ENCODE data around the gene C17orf67.

Gene C17orf67

GRCh38 chr17:56833809-56834379 lies at the start of gene C17orf67, which contains the start of gene DGKE:
TSS of gene C17orf67 (minus strand) at chr17:56833920. CDS start at chr17:56815810, 18,110 bp downstream.
TSS of gene DGKE (plus strand) at chr17:56834151. CDS start at chr17:56834796, 645 bp downstream.
- DNase-seq, result no peak

- DNase-seq, result no peak
Observed at GRCh38 chr17:56881685-56882295, 48.1 kb upstream of the C17orf67 start.

GRCh38 chr17:56880571-56880970 lies 46.9 kb upstream of the C17orf67 start:
- DNase-seq, result no peak

- no peak for DNase-seq
Observed at GRCh38 chr17:56880133-56880532, 46.4 kb upstream of the C17orf67 start.

- DNase-seq, result no peak
Observed at GRCh38 chr17:56879280-56879679, 45.6 kb upstream of the C17orf67 start.

- DNase-seq, result no peak
Observed at GRCh38 chr17:56876766-56877179, 43.1 kb upstream of the C17orf67 start.

GRCh38 chr17:56870081-56870651 lies 36.4 kb upstream of the C17orf67 start:
- no peak for DNase-seq

- no peak for DNase-seq
Observed at GRCh38 chr17:56868716-56869115, 35.0 kb upstream of the C17orf67 start.

GRCh38 chr17:56867948-56868376 lies 34.2 kb upstream of the C17orf67 start:
- DNase-seq, result no peak

- DNase-seq, result no peak
Observed at GRCh38 chr17:56866496-56866895, 32.8 kb upstream of the C17orf67 start.

GRCh38 chr17:56866076-56866475 lies 32.4 kb upstream of the C17orf67 start:
- no peak for DNase-seq

- no peak for DNase-seq
Observed at GRCh38 chr17:56863974-56864373, 30.3 kb upstream of the C17orf67 start.

GRCh38 chr17:56861899-56862298 lies 28.2 kb upstream of the C17orf67 start:
- no peak for DNase-seq

- no peak for DNase-seq
Observed at GRCh38 chr17:56851008-56851407, 17.3 kb upstream of the C17orf67 start.

GRCh38 chr17:56850591-56850990 lies 16.9 kb upstream of the C17orf67 start:
- no peak for DNase-seq

- no peak for DNase-seq
Observed at GRCh38 chr17:56849131-56849530, 15.4 kb upstream of the C17orf67 start.

GRCh38 chr17:56847106-56847505 lies 13.4 kb upstream of the C17orf67 start:
- no peak for DNase-seq

GRCh38 chr17:56845934-56846333 lies 12.2 kb upstream of the C17orf67 start:
- no peak for DNase-seq

- no peak for DNase-seq
Observed at GRCh38 chr17:56842577-56842976, 8.9 kb upstream of the C17orf67 start.

- no peak for DNase-seq
Observed at GRCh38 chr17:56838687-56839086, 5.0 kb upstream of the C17orf67 start.

GRCh38 chr17:56835264-56835585 lies 1.5 kb upstream of the C17orf67 start:
- no peak for DNase-seq

GRCh38 chr17:56834380-56835263 lies 902 bp upstream of the C17orf67 start:
- DNase-seq, result peak; percentile 91

GRCh38 chr17:56833057-56833808 lies 487 bp downstream of the C17orf67 start:
- peak; percentile 81 for DNase-seq

All from retina (tissue), 1 donor.